HEK293T (cell line): ENCODE results near the gene VCP.

Experiments
- ARNT ChIP-seq: fragments of 450-650 bp; IDR thresholded peaks from 2 replicates; pipeline ENCODE4 v1.6.1; 2017; ENCODE audit warnings: mild to moderate bottlenecking
- BHLHE40 ChIP-seq: fragments of 450-650 bp; IDR thresholded peaks from 2 replicates; pipeline ENCODE4 v1.6.1; 2016; ENCODE audit warnings: mild to moderate bottlenecking, moderate library complexity, borderline replicate concordance
- L3MBTL2 ChIP-seq: fragments of 450-650 bp; conservative IDR thresholded peaks from 2 replicates; pipeline ENCODE4 v1.6.1; 2016; ENCODE audit warnings: mild to moderate bottlenecking
- SUZ12 ChIP-seq: fragments of 450-650 bp; IDR thresholded peaks from 2 replicates; pipeline ENCODE4 v1.6.1; 2016; ENCODE audit warnings: mild to moderate bottlenecking
- TARDBP ChIP-seq: fragments of 450-650 bp; IDR thresholded peaks from 2 replicates; pipeline ENCODE4 v1.6.1; 2016

DNA sequence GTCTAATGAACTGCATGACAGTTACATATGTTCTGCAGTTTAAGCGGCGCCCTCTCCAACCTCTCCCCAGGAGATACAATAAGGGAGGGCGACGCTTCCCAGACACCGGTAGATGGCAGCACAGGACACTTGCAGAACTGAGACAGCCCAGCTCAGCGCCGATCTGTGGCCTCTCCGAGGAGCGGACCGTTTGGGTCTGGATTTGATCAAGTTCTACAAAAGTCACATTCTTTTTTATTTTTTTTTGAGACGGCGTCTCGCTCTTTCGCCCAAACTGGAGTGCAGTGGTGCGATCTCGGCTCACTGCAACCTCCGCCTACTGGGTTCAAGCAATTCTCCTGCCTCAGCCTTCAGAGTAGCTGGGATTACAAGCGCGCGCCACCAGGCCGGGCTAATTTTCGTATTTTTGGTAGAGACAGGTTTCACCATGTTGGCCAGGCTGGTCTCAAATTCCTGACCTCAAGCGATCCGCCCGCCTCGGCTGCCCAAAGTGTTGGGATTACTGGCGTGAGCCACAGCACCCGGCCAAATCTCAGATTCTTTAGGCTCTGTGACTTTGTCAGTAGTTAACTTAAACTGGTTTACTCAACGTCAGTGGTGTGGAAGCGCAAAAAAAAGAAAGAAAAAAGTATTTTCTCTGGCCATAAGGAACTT, 44.6 kb upstream of the VCP start:
- TF ChIP-seq SUZ12 (no peak), TARDBP (no peak), L3MBTL2 (no peak), ARNT (no peak), BHLHE40 (no peak)
